Peyer's patch (tissue), 4 donors: Measurements from ENCODE around the gene SLAMF8.

Experiments used
- CTCF ChIP-seq, 6 experiments: fragments of 450-650 bp in 4 of 6; fragments of 200-600 bp in 2 of 6; sonication (generic) in 1 of 6; IDR thresholded peaks; one replicate each; pipeline ENCODE4 v1.5.1; 2017 to 2019; ENCODE audit warnings: antibody characterized with exemption in 6 of 6, mild to moderate bottlenecking in 3 of 6, moderate library complexity in 1 of 6
- POLR2A ChIP-seq, 2 donors: fragments of 450-650 bp; IDR thresholded peaks; one replicate each; pipeline ENCODE4 v1.5.1; 2017; ENCODE audit warnings: antibody characterized with exemption in 2 of 2, mild to moderate bottlenecking in 2 of 2, moderate library complexity in 2 of 2

GRCh38 chr1:159869607-159870006, 42.9 kb downstream of the SLAMF8 start:
- TF ChIP-seq CTCF (IDR thresholded peaks at IDR 0.05): no peak
- no peak for TF ChIP-seq POLR2A (IDR thresholded peaks at IDR 0.05)
